Heart left ventricle (tissue), 16 donors: ENCODE measurements around the gene SLN. TPM values are rescaled to one million over a fixed set of nuclear protein-coding genes. Genes with fewer than 3 reads are reported as not detected.
A peak's percentile ranks its signal among the peaks of the same experiment; 100 is the strongest.

Source experiments
- ATAC-seq, 4 donors: fragments of 200-7000 bp; cut with Tn5 transposase; one replicate each; pipeline ENCODE4 v1.9.1; 2020 to 2022; ENCODE audit warnings: moderate library complexity in 4 of 4, mild to moderate bottlenecking in 3 of 4, moderate number of reproducible peaks in 1 of 4
- DNase-seq, 5 donors: peaks; one replicate each; pipeline ENCODE4 v3.0.0-alpha.2; 2020
- H3K27ac ChIP-seq, 12 donors: fragments of 200-600 bp; sonication (generic) in 4 of 12; one replicate each; pipeline versions ENCODE4 v1.5.0 to v1.8.0; 2016 to 2022; ENCODE audit warnings: mild to moderate bottlenecking in 2 of 12
- H3K27me3 ChIP-seq, 9 donors: fragments of 200-600 bp; sonication (generic) in 2 of 9; one replicate each; pipeline versions ENCODE4 v1.5.1 to v1.8.0; 2016 to 2022; ENCODE audit warnings: mild to moderate bottlenecking in 3 of 9
- H3K36me3 ChIP-seq, 9 donors: fragments of 200-600 bp; sonication (generic) in 2 of 9; one replicate each; pipeline versions ENCODE4 v1.5.0 to v1.8.0; 2018 to 2022; ENCODE audit warnings: mild to moderate bottlenecking in 2 of 9
- H3K4me1 ChIP-seq, 12 donors: fragments of 200-600 bp; sonication (generic) in 4 of 12; one replicate each; pipeline versions ENCODE4 v1.5.0 to v1.8.0; 2016 to 2022; ENCODE audit warnings: mild to moderate bottlenecking in 3 of 12
- H3K4me3 ChIP-seq, 12 donors: fragments of 200-600 bp; sonication (generic) in 4 of 12; one replicate each; pipeline versions ENCODE4 v1.5.0 to v1.8.0; 2017 to 2022; ENCODE audit warnings: mild to moderate bottlenecking in 9 of 12, moderate library complexity in 4 of 12
- H3K9me3 ChIP-seq, 12 donors: fragments of 200-600 bp; sonication (generic) in 4 of 12; one replicate each; pipeline versions ENCODE4 v1.5.0 to v1.8.0; 2016 to 2022; ENCODE audit warnings: mild to moderate bottlenecking in 1 of 12
- CTCF ChIP-seq, 12 donors: fragments of 200-600 bp; sonication (generic) in 4 of 12; IDR thresholded peaks; one replicate each; pipeline versions ENCODE4 v1.5.0 to v1.8.0; 2018 to 2022; ENCODE audit warnings: antibody characterized with exemption in 12 of 12, mild to moderate bottlenecking in 5 of 12
- POLR2A ChIP-seq, 2 donors: fragments of 450-650 bp; IDR thresholded peaks; one replicate each; pipeline ENCODE4 v1.6.1; 2017; ENCODE audit warnings: antibody characterized with exemption in 2 of 2, mild to moderate bottlenecking in 2 of 2, moderate library complexity in 2 of 2
- WGBS, 4 donors: extraction: QIAGEN DNeasy Blood & Tissue Kit in 2 of 4; methylation state at CpG; one replicate each; pipeline versions ENCODE4 v1.1.5 to v1.1.7; 2013 to 2018; 5-methylcytosine and 5-hydroxymethylcytosine counted together
- intact Hi-C, 10 donors: fragments of 100-400 bp; cut with DNase I; formaldehyde crosslinking; loops; one replicate each; pipeline versions ENCODE4 v1.11.1 to v1.14.2; 2022
- polyA plus RNA-seq, 2 donors: library from polyadenylated mRNA; stranded (reverse); fragments of 200-250 nt; gene quantifications; one replicate each; pipeline ENCODE4 v1.2.3, GENCODE V29; 2013
- total RNA-seq, 9 donors: library from RNA; depleted of rRNA in 2 of 9; stranded (reverse); fragments of >200 nt in 2 of 9; fragmentation: NEBNext Ultra II Directional in 3 of 9; extraction: Animal tissue kit (Norgen Biotek cat#: 25700) in 3 of 9; gene quantifications; one replicate each; pipeline versions ENCODE4 v1.1.0 to v1.2.4, GENCODE V29; 2016 to 2023
- donor health status: ischemic (EF 13 %, LVEDD 7.1; RV severe dilation, severe dysfunction).
- donor health status: healthy with polysubstance abuse.
- donor health status: DM: no; HTN: yes; CAD: no.
- donor health status: DM: no; HTN: no; CAD: no.
- donor health status: ischemic (EF 25% LVEDD 6.9; RV normal size, moderate dysfunction).
- donor health status: ischemic (EF 25% LVEDD 5.7; RV mildly dilated, moderate dysfunction).
- donor health status: healthy.
- donor health status: DM: yes; HTN: yes; CAD: no.
- donor health status: ischemic (EF 35%, LVEDD 5.7; RV mildly dilated, moderate dysfunction).
- donor health status: nonischemic (EF 11% LVEDD 7.7; RV severe dilation, severe dysfunction).
- donor health status: DM: yes; HTN: yes; CAD: no.
- donor health status: PGD.
- donor health status: ischemic (EF 29% LVEDD 5.4; RV normal size, mild dysfunction).
- donor health status: nonischemic (EF 23%, LVEDD 6.1; RV moderate dilation, normal function).

SLN gene
- total and polyA plus RNA-seq, 11 donors: 1.1 to 64.8 (median 2.6) TPM

GRCh38 chr11:107747622-107748021, 35.8 kb upstream of the SLN start:
- no peak overlapping the region for H3K4me3 ChIP-seq
- whole genome bisulfite sequencing, 4 donors: 5 to 21% (median 19%) methylated on average over 2 of the region's 2 CpGs
- peaks cover 0 to 7% (median 0%) of the 10 kb centered on the region in 9 donors for H3K27me3 ChIP-seq
- H3K27ac ChIP-seq: no peak overlapping the region
- no peaks in the 10 kb centered on the region for H3K9me3 ChIP-seq
- H3K36me3 ChIP-seq: no peaks in the 10 kb centered on the region
- intact Hi-C loops: no loop called here
- H3K4me1 ChIP-seq: no peaks in the 10 kb centered on the region
- DNase-seq (no peak), ATAC-seq (peak in 2 of 4 donors; percentile 20 to 47)
- no peak for TF ChIP-seq POLR2A (IDR thresholded peaks at IDR 0.05)
- TF ChIP-seq CTCF (IDR thresholded peaks at IDR 0.05): no peak

GRCh38 chr11:107744736-107745135, 32.9 kb upstream of the SLN start:
- intact Hi-C loops: no loop called here
- H3K27me3 ChIP-seq: peaks cover 0 to 8% (median 0%) of the 10 kb centered on the region in 9 donors
- H3K9me3 ChIP-seq: peaks cover 0 to 6% (median 0%) of the 10 kb centered on the region in 12 donors
- H3K4me3 ChIP-seq: no peak overlapping the region
- no peak overlapping the region for H3K27ac ChIP-seq
- ATAC-seq (no peak), DNase-seq (no peak)
- no peaks in the 10 kb centered on the region for H3K4me1 ChIP-seq
- H3K36me3 ChIP-seq: no peaks in the 10 kb centered on the region
- no peak for TF ChIP-seq CTCF (IDR thresholded peaks at IDR 0.05)
- TF ChIP-seq POLR2A (IDR thresholded peaks at IDR 0.05): no peak
- 66 to 86% (median 76%) methylated on average over 3 of the region's 3 CpGs for WGBS, 4 donors

- Histone ChIP-seq H3K4me3 (no peak overlapping the region), H3K27ac (no peak overlapping the region), H3K9me3 (peaks cover 0 to 9% (median 0%) of the 10 kb centered on the region in 12 donors), H3K4me1 (no peaks in the 10 kb centered on the region), H3K36me3 (no peaks in the 10 kb centered on the region), H3K27me3 (peaks cover 0 to 8% (median 0%) of the 10 kb centered on the region in 9 donors)
- ATAC-seq: no peak
- no peak for DNase-seq
- intact Hi-C loops: no loop called here
- 43 to 61% (median 54%) methylated on average over 3 of the region's 3 CpGs for WGBS, 4 donors
- TF ChIP-seq CTCF (IDR thresholded peaks at IDR 0.05) (no peak), POLR2A (IDR thresholded peaks at IDR 0.05) (no peak)
Measured at GRCh38 chr11:107743191-107743590, 31.3 kb upstream of the SLN start.

- no peak for ATAC-seq
- 44 to 52% (median 47%) methylated on average over 6 to 7 of the region's 7 CpGs for WGBS, 4 donors
- DNase-seq: no peak
- no peak overlapping the region for H3K27ac ChIP-seq
- peaks cover 0 to 8% (median 0%) of the 10 kb centered on the region in 9 donors for H3K27me3 ChIP-seq
- no peaks in the 10 kb centered on the region for H3K36me3 ChIP-seq
- no peak overlapping the region for H3K4me3 ChIP-seq
- peaks cover 0 to 9% (median 0%) of the 10 kb centered on the region in 12 donors for H3K9me3 ChIP-seq
- H3K4me1 ChIP-seq: no peaks in the 10 kb centered on the region
- intact Hi-C loops: no loop called here
- TF ChIP-seq CTCF (IDR thresholded peaks at IDR 0.05) (peak in 10 of 12 donors; percentile 14 to 55 (median 30)), POLR2A (IDR thresholded peaks at IDR 0.05) (no peak)
Measured at GRCh38 chr11:107741044-107741823, 29.4 kb upstream of the SLN start.
